T-helper 1 cell treated with Interleukin-12 subunit alpha and Interleukin-12 subunit beta and Interleukin-4 antibody, amounts not matched to agents 30 μg/mL and 1 μg/mL, for 36 hours (primary cell): ENCODE measurements around the gene RAB36.

Experiments
- H3K27ac Mint-ChIP-seq: one replicate; pipeline ENCODE4 v1.8.0; 2021; ENCODE audit warnings: mild to moderate bottlenecking, mixed read lengths
- H3K27me3 Mint-ChIP-seq: one replicate; pipeline ENCODE4 v1.8.0; 2021; ENCODE audit warnings: low read depth, mixed read lengths
- H3K36me3 Mint-ChIP-seq: one replicate; pipeline ENCODE4 v1.8.0; 2021; ENCODE audit warnings: low read depth, mixed read lengths
- H3K4me1 Mint-ChIP-seq: one replicate; pipeline ENCODE4 v1.8.0; 2021; ENCODE audit warnings: low read depth, mixed read lengths
- H3K4me3 Mint-ChIP-seq: one replicate; pipeline ENCODE4 v1.8.0; 2021; ENCODE audit warnings: mild to moderate bottlenecking, moderate library complexity, mixed read lengths
- H3K9me3 Mint-ChIP-seq: one replicate; pipeline ENCODE4 v1.8.0; 2021; ENCODE audit warnings: mixed read lengths

The RAB36 gene

DNA sequence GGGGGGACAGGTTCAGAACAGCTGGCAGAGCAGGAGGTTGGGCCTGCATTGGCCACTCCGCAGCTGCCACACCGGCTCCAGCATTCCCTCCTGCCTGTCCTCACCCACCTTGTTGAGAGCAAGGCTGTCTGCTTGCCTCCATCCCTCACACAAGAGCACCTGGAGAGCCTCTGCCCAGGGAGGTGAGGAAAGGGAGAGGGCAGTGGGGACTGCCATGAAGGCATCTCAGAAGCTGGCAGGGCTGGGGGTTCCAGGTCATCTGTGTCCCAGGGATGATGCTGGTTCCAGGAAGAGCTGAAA lies 30.6 kb upstream of the RAB36 start:
- Mint-ChIP-seq H3K9me3 (peaks cover 5% of the 10 kb centered on the region), H3K4me3 (no peak overlapping the region), H3K4me1 (peaks cover 5% of the 10 kb centered on the region), H3K27ac (no peak overlapping the region), H3K36me3 (peaks cover 2% of the 10 kb centered on the region), H3K27me3 (no peaks in the 10 kb centered on the region)

DNA sequence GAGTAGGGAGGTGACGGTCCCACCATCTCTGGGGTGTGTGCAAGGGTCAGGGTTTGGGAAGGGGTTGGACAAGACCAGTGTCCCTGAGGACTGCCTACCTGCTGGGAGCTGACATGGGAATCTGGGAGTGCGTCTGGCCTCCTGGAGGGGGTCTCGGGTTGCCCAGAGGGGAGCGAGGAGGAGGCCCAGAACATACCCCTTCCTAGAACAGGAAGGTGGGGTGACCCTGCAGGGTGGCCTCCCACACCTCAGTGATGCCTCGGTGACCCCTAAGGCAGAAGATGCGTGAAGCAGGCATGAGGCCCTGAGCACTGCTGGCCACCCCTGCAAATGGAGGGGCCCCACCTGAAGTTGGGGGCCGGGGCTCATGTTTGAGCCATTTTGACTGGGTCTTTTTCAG lies 29.9 kb upstream of the RAB36 start:
- no peak overlapping the region for H3K27ac Mint-ChIP-seq

DNA sequence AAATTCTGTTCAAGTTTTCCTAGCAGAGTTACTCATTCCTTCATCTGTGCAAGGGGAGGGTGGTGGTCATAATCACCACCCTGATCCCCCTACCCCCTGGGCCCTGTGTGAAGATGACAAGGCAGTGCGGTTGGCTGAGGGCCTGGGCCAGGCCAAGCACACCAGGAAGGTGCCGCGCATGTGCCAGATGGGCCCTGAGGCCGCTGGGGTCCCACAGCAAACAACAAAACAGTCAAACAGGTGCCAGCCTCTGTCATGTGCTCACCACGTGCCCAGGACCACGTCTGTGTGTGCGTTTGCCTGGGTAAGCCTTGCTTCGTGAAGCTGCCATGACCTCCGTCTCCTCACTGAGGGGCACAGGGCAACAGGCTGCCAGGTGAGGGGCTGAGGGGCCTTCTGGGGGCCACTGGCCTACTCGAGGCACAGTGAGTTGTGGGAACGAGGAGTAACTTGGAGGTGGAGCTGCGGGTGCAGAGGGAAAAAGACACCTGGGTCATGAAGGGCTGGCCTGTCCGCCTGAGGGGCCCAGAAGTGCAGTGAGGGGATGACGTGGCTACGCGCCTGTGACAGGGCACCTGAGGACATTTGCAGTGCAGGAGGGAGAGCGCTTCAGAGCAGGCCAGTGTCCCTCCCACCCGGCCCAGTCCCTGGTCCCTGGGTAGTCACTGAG lies 29.3 kb upstream of the RAB36 start:
- Mint-ChIP-seq H3K4me1 (peaks cover 9% of the 10 kb centered on the region), H3K27me3 (no peaks in the 10 kb centered on the region), H3K9me3 (peaks cover 6% of the 10 kb centered on the region), H3K4me3 (no peak overlapping the region), H3K27ac (no peak overlapping the region), H3K36me3 (peaks cover 3% of the 10 kb centered on the region)

More for the DNA sequence above, 29.9 kb upstream of the RAB36 start:
- Mint-ChIP-seq H3K9me3 (peaks cover 6% of the 10 kb centered on the region), H3K27me3 (no peaks in the 10 kb centered on the region), H3K36me3 (peaks cover 3% of the 10 kb centered on the region), H3K4me3 (no peak overlapping the region), H3K4me1 (peaks cover 9% of the 10 kb centered on the region)

DNA sequence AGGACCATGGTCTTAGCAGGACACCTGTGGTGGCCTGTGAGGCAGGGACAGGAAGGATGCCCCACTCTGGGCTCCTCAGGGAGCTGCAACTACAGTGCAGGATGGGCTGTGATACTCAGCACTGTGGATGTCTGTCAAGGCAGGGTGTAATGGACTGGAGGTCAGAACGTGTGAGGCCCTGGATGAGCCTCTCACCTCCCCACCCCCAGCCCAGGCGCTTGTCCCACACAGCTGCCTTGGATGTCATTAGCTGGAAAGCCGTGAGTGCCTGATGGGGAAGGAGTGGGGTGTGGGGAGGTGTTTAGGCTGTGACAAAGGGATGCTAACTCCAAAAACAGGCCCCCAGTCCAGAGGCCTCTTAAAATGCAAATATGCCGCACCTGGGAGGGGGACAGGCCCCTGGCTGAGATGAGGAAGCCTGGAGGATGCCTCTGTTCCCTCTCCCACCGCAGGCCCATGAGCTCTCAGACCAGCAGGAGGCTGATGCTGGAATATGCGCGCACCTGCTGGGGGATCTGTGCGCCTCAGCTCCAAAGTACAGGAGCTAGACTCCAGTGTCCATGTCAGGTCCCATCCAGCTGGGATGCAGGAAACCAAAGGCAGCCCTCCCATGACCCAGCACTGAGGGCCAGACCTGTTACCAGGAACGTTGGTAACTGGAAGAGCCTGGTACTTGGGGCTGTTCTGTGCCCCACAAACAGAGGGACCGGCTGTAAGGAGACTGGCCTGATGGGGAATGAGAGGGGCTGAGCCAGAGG lies 28.6 kb upstream of the RAB36 start:
- no peak overlapping the region for H3K27ac Mint-ChIP-seq
- H3K4me3 Mint-ChIP-seq, result no peak overlapping the region
- H3K27me3 Mint-ChIP-seq, result no peaks in the 10 kb centered on the region
- peaks cover 6% of the 10 kb centered on the region for H3K9me3 Mint-ChIP-seq
- H3K36me3 Mint-ChIP-seq, result peaks cover 3% of the 10 kb centered on the region
- H3K4me1 Mint-ChIP-seq, result peaks cover 9% of the 10 kb centered on the region

DNA sequence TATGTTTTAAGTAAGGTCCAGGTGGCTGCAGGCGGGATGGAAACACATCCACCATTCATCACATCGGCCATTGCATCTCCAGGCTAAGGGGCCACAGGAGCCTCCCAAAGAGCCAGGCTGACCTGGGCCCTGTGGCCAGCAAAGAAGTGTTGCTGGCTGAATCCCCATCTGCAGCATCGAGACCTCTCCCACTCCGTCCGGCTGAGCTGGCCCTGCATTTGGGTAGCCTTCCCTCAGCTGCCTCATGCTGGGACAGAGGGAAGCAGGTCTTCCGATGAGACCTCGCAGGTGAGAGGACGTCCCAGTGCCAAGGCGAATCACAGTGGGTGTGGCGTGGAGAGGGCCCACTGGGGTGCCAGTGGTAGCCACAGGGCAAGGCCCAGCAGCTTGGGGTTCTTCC lies 28.0 kb upstream of the RAB36 start:
- Mint-ChIP-seq H3K27ac (no peak overlapping the region), H3K4me1 (peaks cover 9% of the 10 kb centered on the region), H3K27me3 (no peaks in the 10 kb centered on the region), H3K4me3 (no peak overlapping the region), H3K9me3 (peaks cover 6% of the 10 kb centered on the region), H3K36me3 (peaks cover 3% of the 10 kb centered on the region)

DNA sequence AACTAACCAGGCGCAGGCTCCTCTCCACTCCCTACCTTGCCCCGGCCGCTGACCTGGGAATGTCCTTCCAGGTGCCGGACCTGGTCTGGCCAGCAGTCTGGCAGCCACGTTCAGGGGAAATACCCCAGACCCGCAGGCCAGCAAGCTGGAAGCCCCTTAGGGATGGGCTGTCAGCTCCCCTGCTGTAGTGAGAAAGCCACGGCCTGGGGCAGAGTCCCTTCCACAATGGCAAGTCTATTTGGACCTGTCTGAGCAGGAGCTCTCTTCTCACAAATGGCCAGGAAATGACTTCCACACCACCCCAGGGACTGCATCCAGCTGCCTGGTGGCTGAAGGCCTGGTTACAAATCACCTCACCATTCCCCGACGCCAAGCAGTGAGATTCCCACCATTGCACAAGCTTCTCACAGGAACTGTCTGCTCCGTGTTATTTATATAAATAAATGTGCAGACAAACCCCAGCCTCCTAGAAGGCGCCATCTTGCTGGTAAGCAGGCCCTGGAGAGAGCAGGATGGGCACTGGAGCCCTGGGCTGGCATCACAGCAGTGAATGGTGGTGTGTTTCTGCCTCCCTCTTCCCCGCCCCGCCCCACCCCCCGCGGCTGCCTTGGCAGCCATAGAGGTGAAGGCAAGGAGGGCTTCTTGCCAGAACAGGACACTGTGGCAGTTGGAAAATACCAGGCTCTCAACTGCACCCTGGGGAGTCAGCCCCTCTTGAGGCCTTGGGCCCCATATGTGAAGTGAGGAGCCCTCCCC lies 27.2 kb upstream of the RAB36 start:
- H3K27me3 Mint-ChIP-seq, result no peaks in the 10 kb centered on the region
- no peak overlapping the region for H3K27ac Mint-ChIP-seq
- H3K4me3 Mint-ChIP-seq, result no peak overlapping the region
- H3K9me3 Mint-ChIP-seq, result peaks cover 6% of the 10 kb centered on the region
- peaks cover 3% of the 10 kb centered on the region for H3K36me3 Mint-ChIP-seq
- H3K4me1 Mint-ChIP-seq, result peaks cover 9% of the 10 kb centered on the region

DNA sequence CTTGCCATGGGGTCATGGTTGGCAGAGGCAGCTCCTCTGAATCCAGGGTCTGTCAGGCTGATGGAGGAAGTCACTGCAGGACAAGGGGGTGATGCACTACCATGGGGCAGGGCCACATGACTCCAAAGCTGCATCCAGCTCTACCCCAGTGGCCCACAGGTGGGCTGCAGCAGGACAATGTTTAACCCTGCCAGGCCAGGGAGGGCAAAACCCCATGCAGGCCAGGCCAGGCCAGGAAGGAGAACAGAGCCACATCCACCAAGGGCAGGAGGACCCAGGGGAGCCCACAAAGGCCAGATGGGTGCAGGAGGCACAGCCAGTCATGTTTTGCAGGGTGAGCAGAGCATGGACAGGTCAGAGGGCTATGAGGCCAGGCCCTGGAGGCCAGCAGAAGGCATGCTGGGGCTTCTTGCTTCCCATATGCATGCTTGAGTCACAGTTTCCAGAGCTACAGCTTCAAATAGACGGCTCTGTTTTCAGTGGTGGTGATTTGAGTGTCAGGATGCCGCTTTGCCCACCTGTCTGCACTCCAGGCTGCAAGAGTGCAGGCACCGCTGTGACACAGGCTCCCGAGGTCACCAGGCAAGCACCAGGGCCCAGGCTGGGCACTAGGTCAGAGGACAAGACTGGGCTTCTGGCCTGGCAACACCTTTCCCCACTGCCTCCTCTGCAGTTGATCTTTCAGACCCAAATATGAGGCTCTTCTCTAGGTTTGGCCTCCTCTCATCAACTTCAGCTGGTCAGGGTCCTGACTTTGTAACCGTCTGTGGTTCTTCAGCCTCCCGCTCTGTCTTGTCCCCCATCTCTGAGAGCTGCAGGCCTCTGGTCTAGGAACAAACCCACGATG lies 26.4 kb upstream of the RAB36 start:
- Mint-ChIP-seq H3K4me1 (peaks cover 9% of the 10 kb centered on the region), H3K36me3 (peaks cover 3% of the 10 kb centered on the region), H3K27me3 (no peaks in the 10 kb centered on the region), H3K27ac (peak overlapping the region; percentile 68), H3K9me3 (peaks cover 6% of the 10 kb centered on the region), H3K4me3 (peak overlapping the region; percentile 21)

DNA sequence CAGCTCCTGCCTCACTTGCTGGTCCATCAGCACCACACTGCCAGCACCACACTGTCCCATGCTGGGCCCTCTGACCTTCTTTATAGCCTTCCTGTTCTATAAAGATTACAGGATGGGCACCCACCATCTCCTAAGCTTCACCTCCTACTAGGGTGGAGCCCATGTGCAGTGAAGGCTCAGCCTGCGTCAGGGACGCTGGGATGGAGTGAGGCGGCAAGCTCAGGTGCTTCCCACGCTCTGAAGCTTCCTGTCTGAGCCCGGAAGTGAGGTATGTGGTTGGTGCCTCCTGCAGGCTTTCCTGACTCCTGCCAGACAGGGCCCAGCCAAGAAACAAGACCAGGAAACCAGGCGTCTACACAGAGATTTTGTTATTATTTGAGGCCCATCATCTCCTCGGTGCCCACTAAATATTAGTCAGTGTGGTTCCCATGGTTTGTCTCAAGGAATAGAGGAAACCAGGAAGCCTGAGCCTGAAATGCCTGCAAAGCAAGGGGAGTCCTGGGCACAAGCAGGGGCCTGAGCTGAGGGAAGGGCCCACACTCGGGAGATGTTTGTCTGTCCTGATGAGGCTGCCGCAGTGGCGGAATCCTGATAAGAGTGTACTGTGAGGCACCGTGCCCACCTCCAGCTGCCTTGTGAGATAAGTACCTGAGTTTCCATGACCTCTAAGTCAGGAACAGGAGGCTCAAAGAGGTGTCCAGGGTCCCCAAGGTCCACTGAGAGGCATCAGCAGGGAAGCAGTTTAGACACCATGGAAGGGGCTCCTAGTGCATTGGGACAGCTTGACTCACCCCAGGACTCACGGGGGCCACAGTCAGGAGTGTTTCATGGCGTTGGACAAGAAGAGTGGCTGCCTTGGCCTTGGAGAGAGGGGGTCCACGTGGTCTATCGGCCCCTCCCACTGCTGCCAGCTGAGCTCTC lies 25.5 kb upstream of the RAB36 start:
- peak overlapping the region; percentile 21 for H3K4me3 Mint-ChIP-seq
- H3K4me1 Mint-ChIP-seq, result peaks cover 9% of the 10 kb centered on the region
- H3K27me3 Mint-ChIP-seq, result no peaks in the 10 kb centered on the region
- H3K36me3 Mint-ChIP-seq, result peaks cover 3% of the 10 kb centered on the region
- peaks cover 6% of the 10 kb centered on the region for H3K9me3 Mint-ChIP-seq
- peak overlapping the region; percentile 68 for H3K27ac Mint-ChIP-seq

DNA sequence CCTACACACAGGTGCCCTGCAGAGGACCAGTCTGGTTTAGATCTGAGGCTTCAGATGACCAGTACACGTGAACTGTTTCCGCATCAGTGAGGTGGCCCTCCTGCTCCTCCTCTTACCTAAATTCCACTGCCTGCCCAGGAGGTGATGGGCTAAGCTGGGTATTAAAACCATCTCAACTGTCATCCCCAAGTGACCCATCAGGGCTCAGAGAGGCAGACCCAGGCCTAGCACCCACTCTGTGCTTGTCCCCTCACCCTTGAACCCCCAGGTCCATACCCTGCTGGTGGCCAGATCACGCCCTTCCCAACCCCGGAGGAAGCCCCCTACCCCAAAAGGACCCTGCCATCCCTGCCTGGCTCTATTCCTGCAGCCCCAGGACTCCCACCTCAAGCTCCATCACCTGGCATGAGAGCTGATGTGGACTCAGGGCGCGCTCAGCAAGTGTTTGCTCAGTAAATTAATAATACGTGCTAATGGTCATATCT lies 24.8 kb upstream of the RAB36 start:
- Mint-ChIP-seq H3K4me3 (no peak overlapping the region), H3K36me3 (peaks cover 3% of the 10 kb centered on the region), H3K27me3 (no peaks in the 10 kb centered on the region), H3K9me3 (peaks cover 6% of the 10 kb centered on the region), H3K27ac (no peak overlapping the region), H3K4me1 (peaks cover 9% of the 10 kb centered on the region)

DNA sequence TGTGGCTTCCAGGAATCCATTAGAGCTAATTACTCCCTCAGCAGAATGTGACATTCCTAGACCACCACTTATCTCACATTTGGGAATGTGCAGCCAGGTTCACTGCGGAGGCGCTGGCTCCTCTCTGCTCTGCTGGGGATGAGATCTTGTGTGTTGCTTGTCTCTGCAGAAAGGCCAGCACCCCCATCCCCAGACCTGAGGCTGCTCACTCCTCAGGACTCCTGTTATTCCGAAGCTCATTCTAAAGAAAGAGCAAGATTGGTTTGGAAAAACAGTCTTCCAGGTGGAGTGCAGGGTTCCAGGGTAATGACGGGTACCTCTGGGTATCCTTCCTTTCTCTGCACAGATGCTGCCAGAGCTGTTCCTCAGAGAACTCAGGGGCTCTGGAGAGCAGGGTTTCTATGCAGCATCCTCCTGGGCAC lies 24.3 kb upstream of the RAB36 start:
- no peak overlapping the region for H3K27ac Mint-ChIP-seq
- H3K36me3 Mint-ChIP-seq, result peaks cover 3% of the 10 kb centered on the region
- H3K9me3 Mint-ChIP-seq, result peaks cover 6% of the 10 kb centered on the region
- H3K4me3 Mint-ChIP-seq, result no peak overlapping the region
- no peaks in the 10 kb centered on the region for H3K27me3 Mint-ChIP-seq
- H3K4me1 Mint-ChIP-seq, result peaks cover 9% of the 10 kb centered on the region

DNA sequence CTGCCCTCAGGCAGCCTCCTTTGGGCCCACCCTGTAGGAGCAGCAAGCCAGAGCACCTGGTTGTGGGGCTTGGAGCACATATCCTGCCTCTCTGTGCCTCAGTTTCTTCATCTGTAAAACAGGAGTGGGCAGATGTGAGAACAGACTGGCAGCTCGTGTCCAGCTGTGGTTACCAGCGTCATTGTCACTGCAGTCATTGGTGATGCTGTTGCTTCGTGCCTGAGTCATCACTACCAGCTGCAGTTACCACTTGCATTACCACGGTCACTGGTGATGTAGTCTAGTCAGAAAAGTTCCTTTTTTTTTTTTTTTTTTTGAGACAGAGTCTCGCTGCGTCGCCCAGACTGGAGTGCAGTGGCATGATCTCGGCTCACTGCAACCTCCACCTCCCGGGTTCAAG lies 23.9 kb upstream of the RAB36 start:
- no peak overlapping the region for H3K4me3 Mint-ChIP-seq
- H3K4me1 Mint-ChIP-seq, result peaks cover 9% of the 10 kb centered on the region
- H3K36me3 Mint-ChIP-seq, result peaks cover 3% of the 10 kb centered on the region
- H3K27me3 Mint-ChIP-seq, result no peaks in the 10 kb centered on the region
- peaks cover 6% of the 10 kb centered on the region for H3K9me3 Mint-ChIP-seq
- H3K27ac Mint-ChIP-seq, result no peak overlapping the region

DNA sequence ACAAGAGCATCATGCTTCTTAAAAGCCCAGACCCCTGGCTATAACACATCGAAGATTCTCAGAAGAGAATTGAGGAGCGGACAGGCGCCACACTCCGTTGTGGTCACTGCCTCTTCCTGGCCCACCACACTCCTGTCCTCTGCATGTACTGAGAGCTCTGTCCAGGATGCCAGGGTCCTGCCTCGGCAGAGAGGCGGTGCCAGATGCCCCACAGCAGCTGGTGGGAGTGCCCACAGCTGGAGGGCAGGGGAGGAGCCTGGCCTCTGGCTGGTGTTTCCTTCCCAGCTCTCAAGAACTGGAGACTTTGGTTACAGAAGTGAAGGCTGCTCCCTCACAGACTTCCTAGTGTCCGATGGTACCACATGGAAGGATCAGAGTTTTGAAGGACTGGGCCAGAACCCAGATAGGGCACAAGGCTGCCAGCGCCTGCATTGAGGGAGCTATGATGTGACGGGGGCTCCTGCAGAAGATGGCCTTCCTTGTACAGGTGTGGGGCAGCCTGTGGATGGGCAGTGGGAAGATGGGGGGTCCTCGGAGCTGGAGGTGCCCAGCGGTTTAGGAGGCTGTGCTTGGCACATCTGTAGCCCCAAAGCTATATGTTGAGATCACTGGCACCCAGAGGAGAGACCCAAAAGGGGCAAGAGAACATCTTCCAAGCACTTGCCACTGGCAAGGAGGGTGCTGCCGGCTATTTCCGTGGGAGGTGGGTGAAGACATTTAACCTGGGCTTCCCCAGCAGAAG lies 22.9 kb upstream of the RAB36 start:
- H3K4me1 Mint-ChIP-seq, result peaks cover 9% of the 10 kb centered on the region
- H3K4me3 Mint-ChIP-seq, result no peak overlapping the region
- peaks cover 6% of the 10 kb centered on the region for H3K9me3 Mint-ChIP-seq
- peaks cover 3% of the 10 kb centered on the region for H3K36me3 Mint-ChIP-seq
- no peaks in the 10 kb centered on the region for H3K27me3 Mint-ChIP-seq
- no peak overlapping the region for H3K27ac Mint-ChIP-seq
